T-helper 1 cell treated with Interleukin-12 subunit alpha and Interleukin-12 subunit beta and Interleukin-4 antibody, amounts not matched to agents 30 μg/mL and 1 μg/mL, for 36 hours (primary cell): Measurements from ENCODE around the gene OGFRL1.

Experiments
- H3K27ac Mint-ChIP-seq: one replicate; pipeline ENCODE4 v1.8.0; 2021; ENCODE audit warnings: mild to moderate bottlenecking, mixed read lengths
- H3K27me3 Mint-ChIP-seq: one replicate; pipeline ENCODE4 v1.8.0; 2021; ENCODE audit warnings: low read depth, mixed read lengths
- H3K36me3 Mint-ChIP-seq: one replicate; pipeline ENCODE4 v1.8.0; 2021; ENCODE audit warnings: low read depth, mixed read lengths
- H3K4me1 Mint-ChIP-seq: one replicate; pipeline ENCODE4 v1.8.0; 2021; ENCODE audit warnings: low read depth, mixed read lengths
- H3K4me3 Mint-ChIP-seq: one replicate; pipeline ENCODE4 v1.8.0; 2021; ENCODE audit warnings: mild to moderate bottlenecking, moderate library complexity, mixed read lengths
- H3K9me3 Mint-ChIP-seq: one replicate; pipeline ENCODE4 v1.8.0; 2021; ENCODE audit warnings: mixed read lengths

The OGFRL1 gene

GRCh38 chr6:71299541-71300470 lies 11.2 kb downstream of the OGFRL1 start:
- Mint-ChIP-seq H3K27ac (no peak overlapping the region), H3K27me3 (no peaks in the 10 kb centered on the region), H3K36me3 (peaks cover 4% of the 10 kb centered on the region), H3K4me3 (no peak overlapping the region), H3K9me3 (no peaks in the 10 kb centered on the region), H3K4me1 (no peaks in the 10 kb centered on the region)

GRCh38 chr6:71300561-71301168 lies 12.1 kb downstream of the OGFRL1 start:
- Mint-ChIP-seq H3K27ac (no peak overlapping the region), H3K9me3 (no peaks in the 10 kb centered on the region), H3K4me3 (no peak overlapping the region), H3K4me1 (no peaks in the 10 kb centered on the region), H3K36me3 (peaks cover 4% of the 10 kb centered on the region), H3K27me3 (no peaks in the 10 kb centered on the region)

GRCh38 chr6:71301546-71301945 lies 12.9 kb downstream of the OGFRL1 start:
- Mint-ChIP-seq H3K4me3 (no peak overlapping the region), H3K27me3 (peaks cover 3% of the 10 kb centered on the region), H3K27ac (no peak overlapping the region), H3K9me3 (no peaks in the 10 kb centered on the region), H3K4me1 (no peaks in the 10 kb centered on the region), H3K36me3 (peaks cover 4% of the 10 kb centered on the region)

- peaks cover 13% of the 10 kb centered on the region for H3K27me3 Mint-ChIP-seq
- H3K36me3 Mint-ChIP-seq, result no peaks in the 10 kb centered on the region
- no peaks in the 10 kb centered on the region for H3K9me3 Mint-ChIP-seq
- H3K27ac Mint-ChIP-seq, result no peak overlapping the region
- no peaks in the 10 kb centered on the region for H3K4me1 Mint-ChIP-seq
- H3K4me3 Mint-ChIP-seq, result no peak overlapping the region
Observed at GRCh38 chr6:71309656-71310055, 21.0 kb downstream of the OGFRL1 start.

GRCh38 chr6:71310261-71310660 lies 21.6 kb downstream of the OGFRL1 start:
- Mint-ChIP-seq H3K27ac (no peak overlapping the region), H3K27me3 (peaks cover 13% of the 10 kb centered on the region), H3K4me1 (no peaks in the 10 kb centered on the region), H3K9me3 (no peaks in the 10 kb centered on the region), H3K4me3 (no peak overlapping the region), H3K36me3 (no peaks in the 10 kb centered on the region)

GRCh38 chr6:71312089-71312488 lies 23.5 kb downstream of the OGFRL1 start:
- Mint-ChIP-seq H3K27me3 (peaks cover 10% of the 10 kb centered on the region), H3K36me3 (no peaks in the 10 kb centered on the region), H3K4me1 (no peaks in the 10 kb centered on the region), H3K27ac (no peak overlapping the region), H3K9me3 (no peaks in the 10 kb centered on the region), H3K4me3 (no peak overlapping the region)

- Mint-ChIP-seq H3K27me3 (peaks cover under 1% of the 10 kb centered on the region), H3K4me3 (no peak overlapping the region)
Observed at GRCh38 chr6:71317441-71317840, 28.8 kb downstream of the OGFRL1 start.

GRCh38 chr6:71320041-71320440 lies 31.4 kb downstream of the OGFRL1 start:
- no peak overlapping the region for H3K4me3 Mint-ChIP-seq
- H3K4me1 Mint-ChIP-seq, result no peaks in the 10 kb centered on the region
- no peaks in the 10 kb centered on the region for H3K36me3 Mint-ChIP-seq
- H3K27ac Mint-ChIP-seq, result no peak overlapping the region
- H3K9me3 Mint-ChIP-seq, result no peaks in the 10 kb centered on the region
- H3K27me3 Mint-ChIP-seq, result peaks cover 8% of the 10 kb centered on the region

More at GRCh38 chr6:71317441-71317840, 28.8 kb downstream of the OGFRL1 start:
- Mint-ChIP-seq H3K27ac (no peak overlapping the region), H3K36me3 (no peaks in the 10 kb centered on the region), H3K4me1 (no peaks in the 10 kb centered on the region), H3K9me3 (no peaks in the 10 kb centered on the region)

- Mint-ChIP-seq H3K9me3 (no peaks in the 10 kb centered on the region), H3K4me1 (no peaks in the 10 kb centered on the region), H3K27ac (no peak overlapping the region), H3K4me3 (no peak overlapping the region), H3K27me3 (peaks cover 8% of the 10 kb centered on the region), H3K36me3 (no peaks in the 10 kb centered on the region)
Observed at GRCh38 chr6:71321314-71321713, 32.7 kb downstream of the OGFRL1 start.

- no peak overlapping the region for H3K4me3 Mint-ChIP-seq
- H3K4me1 Mint-ChIP-seq, result no peaks in the 10 kb centered on the region
- peaks cover 8% of the 10 kb centered on the region for H3K27me3 Mint-ChIP-seq
- no peak overlapping the region for H3K27ac Mint-ChIP-seq
- no peaks in the 10 kb centered on the region for H3K9me3 Mint-ChIP-seq
- no peaks in the 10 kb centered on the region for H3K36me3 Mint-ChIP-seq
Observed at GRCh38 chr6:71324194-71324785, 35.7 kb downstream of the OGFRL1 start.

GRCh38 chr6:71326611-71327010 lies 38.0 kb downstream of the OGFRL1 start:
- H3K27ac Mint-ChIP-seq, result no peak overlapping the region
- no peaks in the 10 kb centered on the region for H3K9me3 Mint-ChIP-seq

GRCh38 chr6:71330501-71330900 lies 41.9 kb downstream of the OGFRL1 start:
- Mint-ChIP-seq H3K4me1 (peaks cover 2% of the 10 kb centered on the region), H3K9me3 (no peaks in the 10 kb centered on the region), H3K4me3 (no peak overlapping the region), H3K36me3 (no peaks in the 10 kb centered on the region), H3K27ac (no peak overlapping the region), H3K27me3 (no peaks in the 10 kb centered on the region)

More at GRCh38 chr6:71326611-71327010, 38.0 kb downstream of the OGFRL1 start:
- no peak overlapping the region for H3K4me3 Mint-ChIP-seq
- H3K36me3 Mint-ChIP-seq, result no peaks in the 10 kb centered on the region
- peaks cover 8% of the 10 kb centered on the region for H3K27me3 Mint-ChIP-seq
- H3K4me1 Mint-ChIP-seq, result no peaks in the 10 kb centered on the region

GRCh38 chr6:71332012-71332411 lies 43.4 kb downstream of the OGFRL1 start:
- H3K9me3 Mint-ChIP-seq, result no peaks in the 10 kb centered on the region
- peaks cover 2% of the 10 kb centered on the region for H3K4me1 Mint-ChIP-seq
- H3K27me3 Mint-ChIP-seq, result no peaks in the 10 kb centered on the region
- H3K4me3 Mint-ChIP-seq, result no peak overlapping the region
- no peaks in the 10 kb centered on the region for H3K36me3 Mint-ChIP-seq
- H3K27ac Mint-ChIP-seq, result no peak overlapping the region

- H3K27ac Mint-ChIP-seq, result no peak overlapping the region
- H3K36me3 Mint-ChIP-seq, result no peaks in the 10 kb centered on the region
- H3K4me1 Mint-ChIP-seq, result peaks cover 2% of the 10 kb centered on the region
- H3K27me3 Mint-ChIP-seq, result no peaks in the 10 kb centered on the region
- no peak overlapping the region for H3K4me3 Mint-ChIP-seq
- no peaks in the 10 kb centered on the region for H3K9me3 Mint-ChIP-seq
Observed at GRCh38 chr6:71333050-71333449, 44.4 kb downstream of the OGFRL1 start.

GRCh38 chr6:71333697-71334096 lies 45.1 kb downstream of the OGFRL1 start:
- Mint-ChIP-seq H3K9me3 (no peaks in the 10 kb centered on the region), H3K27me3 (no peaks in the 10 kb centered on the region), H3K27ac (no peak overlapping the region), H3K36me3 (no peaks in the 10 kb centered on the region), H3K4me1 (peaks cover 2% of the 10 kb centered on the region), H3K4me3 (no peak overlapping the region)
